ENCODE results near the gene USP11. TPM values are rescaled to one million over a fixed set of nuclear protein-coding genes. Genes with fewer than 3 reads are reported as not detected.

The USP11 gene
- total and polyA plus RNA-seq, 2 donors (not counting 1 experiment from before 2014, with no cell fraction given) = 63.4 to 136 TPM

DNA sequence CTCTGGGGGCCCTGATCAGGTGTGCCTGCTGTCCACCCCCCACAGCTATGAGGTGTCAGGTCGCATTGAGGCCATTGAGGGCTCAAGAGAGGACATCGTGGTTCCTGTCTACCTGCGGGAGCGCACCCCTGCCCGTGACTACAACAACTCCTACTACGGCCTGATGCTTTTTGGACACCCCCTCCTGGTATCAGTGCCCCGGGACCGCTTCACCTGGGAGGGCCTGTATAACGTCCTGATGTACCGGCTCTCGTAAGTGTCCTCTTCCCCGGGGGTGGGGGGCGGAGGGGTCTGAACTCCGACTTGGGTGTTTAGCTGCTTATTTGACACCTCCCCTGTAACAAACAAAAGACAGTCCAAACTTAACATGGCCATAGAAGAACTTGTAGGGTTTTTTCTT is 10.5 kb downstream of the USP11 start:
- TF ChIP-seq EZH2 (IDR thresholded peaks at IDR 0.05; ENCODE audit: borderline replicate concordance, insufficient read depth, low read depth, low read length, poor library complexity, severe bottlenecking) = no peak
- TF ChIP-seq, protein P1, sequence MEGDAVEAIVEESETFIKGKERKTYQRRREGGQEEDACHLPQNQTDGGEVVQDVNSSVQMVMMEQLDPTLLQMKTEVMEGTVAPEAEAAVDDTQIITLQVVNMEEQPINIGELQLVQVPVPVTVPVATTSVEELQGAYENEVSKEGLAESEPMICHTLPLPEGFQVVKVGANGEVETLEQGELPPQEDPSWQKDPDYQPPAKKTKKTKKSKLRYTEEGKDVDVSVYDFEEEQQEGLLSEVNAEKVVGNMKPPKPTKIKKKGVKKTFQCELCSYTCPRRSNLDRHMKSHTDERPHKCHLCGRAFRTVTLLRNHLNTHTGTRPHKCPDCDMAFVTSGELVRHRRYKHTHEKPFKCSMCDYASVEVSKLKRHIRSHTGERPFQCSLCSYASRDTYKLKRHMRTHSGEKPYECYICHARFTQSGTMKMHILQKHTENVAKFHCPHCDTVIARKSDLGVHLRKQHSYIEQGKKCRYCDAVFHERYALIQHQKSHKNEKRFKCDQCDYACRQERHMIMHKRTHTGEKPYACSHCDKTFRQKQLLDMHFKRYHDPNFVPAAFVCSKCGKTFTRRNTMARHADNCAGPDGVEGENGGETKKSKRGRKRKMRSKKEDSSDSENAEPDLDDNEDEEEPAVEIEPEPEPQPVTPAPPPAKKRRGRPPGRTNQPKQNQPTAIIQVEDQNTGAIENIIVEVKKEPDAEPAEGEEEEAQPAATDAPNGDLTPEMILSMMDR (IDR thresholded peaks at IDR 0.05) = no peak
- Mint-ChIP-seq H3K4me1 (no peaks in the 10 kb centered on the region), H3K4me3 (no peak overlapping the region), H3K27ac (no peak overlapping the region), H3K9me3 (ENCODE audit: insufficient read depth) (no peaks in the 10 kb centered on the region), H3K27me3 (no peaks in the 10 kb centered on the region)
- Histone ChIP-seq H3K79me2 (ENCODE audit: control insufficient read depth, insufficient read depth, low read length) (no peaks in the 10 kb centered on the region), H3K9me3 (ENCODE audit: control extremely low read depth in 1 of 3, control insufficient read depth in 2 of 3, insufficient read depth in 1 of 3, low read length in 2 of 3) (no peaks in the 10 kb centered on the region), H3K4me2 (replicated peaks; ENCODE audit: low read depth, low read length, poor library complexity, severe bottlenecking) (no peak overlapping the region), H3K36me3 (replicated peaks in 1 of 2; ENCODE audit: control extremely low read depth in 1 of 2, control insufficient read depth in 1 of 2, extremely low read depth in 1 of 2, insufficient read depth in 2 of 2, low read length in 1 of 2) (peaks cover 0 to 43% of the 10 kb centered on the region in 2 experiments), H3K9ac (ENCODE audit: low read length) (no peak overlapping the region), H2AFZ (ENCODE audit: insufficient read depth, low read depth, low read length, poor library complexity, severe bottlenecking) (no peak overlapping the region), H3K4me3 (ENCODE audit: control extremely low read depth in 1 of 5, extremely low read depth in 1 of 5, insufficient read depth in 1 of 5, low read depth in 2 of 5, low read length in 4 of 5) (no peak overlapping the region), H3K27ac (ENCODE audit: low read length in 2 of 2) (no peak overlapping the region), H4K20me1 (ENCODE audit: control insufficient read depth, insufficient read depth, low read length, poor library complexity, severe bottlenecking) (no peaks in the 10 kb centered on the region), H3K4me1 (ENCODE audit: control insufficient read depth in 2 of 2, insufficient read depth in 2 of 2, low read length in 2 of 2) (no peaks in the 10 kb centered on the region), H3K27me3 (replicated peaks in 1 of 4; ENCODE audit: control extremely low read depth in 1 of 4, control insufficient read depth in 3 of 4, insufficient read depth in 4 of 4, low read length in 3 of 4) (no peaks in the 10 kb centered on the region)
- ChIA-PET POLR2A (no interaction called here), CTCF (no interaction called here)
- DNase-seq = peak; percentile 7
- ATAC-seq (ENCODE audit: low read depth) = no peak
- intact Hi-C loops (cut with micrococcal nuclease) = no loop called here
- WGBS (ENCODE audit: insufficient coverage) = 90% methylated on average over 2 of the region's 14 CpGs

DNA sequence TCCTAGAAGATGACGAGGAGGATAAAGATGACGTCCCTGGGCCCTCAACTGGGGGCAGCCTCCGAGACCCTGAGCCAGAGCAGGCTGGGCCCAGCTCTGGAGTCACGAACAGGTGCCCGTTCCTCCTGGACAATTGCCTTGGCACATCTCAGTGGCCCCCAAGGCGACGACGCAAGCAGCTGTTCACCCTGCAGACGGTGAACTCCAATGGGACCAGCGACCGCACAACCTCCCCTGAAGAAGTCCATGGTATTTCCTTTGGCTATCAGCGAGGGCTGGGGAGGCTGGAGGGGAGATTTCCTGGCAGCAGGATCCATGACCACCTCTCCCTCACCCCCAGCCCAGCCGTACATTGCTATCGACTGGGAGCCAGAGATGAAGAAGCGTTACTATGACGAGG is 11.9 kb downstream of the USP11 start:
- H3K27me3 ChIP-seq (replicated peaks in 1 of 4; ENCODE audit: control extremely low read depth in 1 of 4, control insufficient read depth in 3 of 4, insufficient read depth in 4 of 4, low read length in 3 of 4) = no peaks in the 10 kb centered on the region
- H4K20me1 ChIP-seq (ENCODE audit: control insufficient read depth, insufficient read depth, low read length, poor library complexity, severe bottlenecking) = no peaks in the 10 kb centered on the region
- H3K9me3 Mint-ChIP-seq (ENCODE audit: insufficient read depth) = no peaks in the 10 kb centered on the region
- POLR2A ChIA-PET = no interaction called here
- no peaks in the 10 kb centered on the region for H3K79me2 ChIP-seq (ENCODE audit: control insufficient read depth, insufficient read depth, low read length)
- TF ChIP-seq, protein P1 (IDR thresholded peaks at IDR 0.05) = no peak
- TF ChIP-seq EZH2 (IDR thresholded peaks at IDR 0.05; ENCODE audit: borderline replicate concordance, insufficient read depth, low read depth, low read length, poor library complexity, severe bottlenecking) = no peak
- no peaks in the 10 kb centered on the region for H3K27me3 Mint-ChIP-seq
- peaks cover 0 to 38% of the 10 kb centered on the region in 2 experiments for H3K36me3 ChIP-seq (replicated peaks in 1 of 2; ENCODE audit: control extremely low read depth in 1 of 2, control insufficient read depth in 1 of 2, extremely low read depth in 1 of 2, insufficient read depth in 2 of 2, low read length in 1 of 2)
- H3K27ac Mint-ChIP-seq = no peak overlapping the region
- H2AFZ ChIP-seq (ENCODE audit: insufficient read depth, low read depth, low read length, poor library complexity, severe bottlenecking) = no peak overlapping the region
- H3K4me1 ChIP-seq (ENCODE audit: control insufficient read depth in 2 of 2, insufficient read depth in 2 of 2, low read length in 2 of 2) = no peaks in the 10 kb centered on the region
- H3K4me2 ChIP-seq (replicated peaks; ENCODE audit: low read depth, low read length, poor library complexity, severe bottlenecking) = no peak overlapping the region
- ATAC-seq (ENCODE audit: low read depth) (no peak), DNase-seq (peak; percentile 2)
- no peaks in the 10 kb centered on the region for H3K4me1 Mint-ChIP-seq
- no peaks in the 10 kb centered on the region for H3K9me3 ChIP-seq (ENCODE audit: control extremely low read depth in 1 of 3, control insufficient read depth in 2 of 3, insufficient read depth in 1 of 3, low read length in 2 of 3)
- H3K4me3 Mint-ChIP-seq = no peak overlapping the region
- no peak overlapping the region for H3K9ac ChIP-seq (ENCODE audit: low read length)
- no peak overlapping the region for H3K4me3 ChIP-seq (ENCODE audit: control extremely low read depth in 1 of 5, extremely low read depth in 1 of 5, insufficient read depth in 1 of 5, low read depth in 2 of 5, low read length in 4 of 5)
- CTCF ChIA-PET = no interaction called here
- WGBS (ENCODE audit: insufficient coverage) = no CpG with 5 or more reads among the region's 16 CpGs
- intact Hi-C loops (cut with micrococcal nuclease) = no loop called here
- no peak overlapping the region for H3K27ac ChIP-seq (ENCODE audit: low read length in 2 of 2)

Data from B cell (primary cell).